Myocyte (in vitro differentiated cells): ENCODE results near the gene USH2A. TPM values are rescaled to one million over a fixed set of nuclear protein-coding genes. Genes with fewer than 3 reads are reported as not detected.
A peak's percentile ranks its signal among the peaks of the same experiment; 100 is the strongest.

Experiments used
- DNase-seq: peaks from one replicate; pipeline ENCODE4 v3.0.0-alpha.2; 2012; ENCODE audit warnings: low read depth
- total RNA-seq: library from RNA; depleted of rRNA; stranded (reverse); fragments of >200 nt; gene quantifications from 2 replicates; pipeline ENCODE4 v1.2.3, GENCODE V29; 2014

Gene USH2A
- total RNA-seq, 1 donor from 2014 or later = 0.08 TPM

DNA sequence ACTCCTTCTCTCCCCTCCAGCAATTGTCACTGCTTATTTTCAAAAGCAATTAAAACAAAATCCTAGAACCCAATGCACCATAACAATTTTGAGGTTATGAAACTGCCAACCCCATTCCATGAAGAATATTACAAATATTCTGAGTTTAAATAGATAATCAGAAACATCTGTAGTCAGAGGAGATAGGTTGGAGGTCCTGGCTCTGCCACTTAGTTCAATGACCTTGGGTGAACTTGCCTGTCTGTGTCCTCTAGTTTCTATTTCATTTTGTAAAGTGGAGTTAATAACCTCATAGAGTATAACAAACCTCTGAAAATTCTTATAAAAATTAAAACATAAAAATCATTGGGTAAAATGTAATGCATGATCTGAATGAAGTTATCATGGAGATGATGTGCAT, 691.5 kb downstream of the USH2A start:
- DNase-seq = no peak

DNA sequence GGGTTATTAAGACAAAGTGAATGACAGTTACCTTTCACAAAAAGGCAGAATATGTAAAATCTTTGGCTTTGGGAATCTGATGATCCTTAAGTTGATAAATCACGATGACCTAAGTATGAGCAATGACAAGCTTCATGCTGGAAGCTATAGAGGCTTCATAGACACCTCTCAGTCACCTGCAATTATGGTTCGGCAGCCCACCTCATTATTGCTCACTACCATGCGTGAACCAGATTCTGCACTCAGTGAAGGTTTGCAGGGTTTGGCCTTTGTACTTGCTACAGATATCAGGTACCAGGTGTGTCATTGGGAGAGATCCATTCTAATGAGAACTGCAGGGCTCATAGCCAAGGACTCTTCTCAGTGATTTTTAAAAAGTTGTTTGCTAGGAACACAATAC, 692.6 kb downstream of the USH2A start:
- DNase-seq = no peak

DNA sequence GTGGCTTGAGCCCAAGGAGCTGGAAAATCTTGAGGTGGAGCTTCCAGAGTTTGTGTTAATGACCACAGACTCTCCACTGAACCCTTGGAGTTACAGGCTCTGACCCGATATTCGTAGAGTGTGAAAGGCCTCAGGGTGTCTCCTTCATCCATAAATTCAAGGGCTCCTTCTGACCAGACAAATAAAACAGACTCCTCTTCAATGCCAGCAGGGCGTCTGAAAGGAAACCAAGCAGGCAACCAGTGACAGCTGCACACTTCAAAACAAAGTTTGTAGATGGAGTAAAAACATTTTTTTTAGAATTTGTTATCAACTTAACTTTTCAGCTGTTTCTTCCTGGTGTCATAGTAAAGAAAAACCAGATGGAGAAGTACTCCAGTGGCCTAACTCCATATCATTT, 695.1 kb downstream of the USH2A start:
- peak; percentile 55 for DNase-seq

DNA sequence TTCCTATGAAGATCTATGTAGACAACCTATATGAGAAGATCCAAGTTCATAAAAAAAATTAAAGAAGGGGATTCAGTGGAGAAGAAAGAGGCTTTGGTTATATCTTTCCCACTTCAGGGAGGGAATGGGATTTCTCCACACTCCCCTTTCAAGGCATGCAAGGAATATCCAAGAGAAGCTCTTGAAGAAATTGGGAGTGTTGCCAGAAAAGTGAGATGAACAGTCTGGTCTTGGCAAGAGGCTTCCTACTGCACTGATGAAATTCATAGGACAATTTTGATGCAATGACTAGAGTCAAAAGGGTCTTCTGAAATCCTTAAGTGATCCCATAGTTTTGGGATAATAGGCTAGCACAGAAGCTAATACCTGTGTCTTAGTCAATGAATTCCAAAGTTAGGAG, 703.1 kb downstream of the USH2A start:
- peak; percentile 10 for DNase-seq

GRCh38 chr1:215719552-215719951, 703.7 kb downstream of the USH2A start:
- no peak for DNase-seq

- no peak for DNase-seq
Observed at GRCh38 chr1:215718575-215719287, 704.5 kb downstream of the USH2A start.

DNA sequence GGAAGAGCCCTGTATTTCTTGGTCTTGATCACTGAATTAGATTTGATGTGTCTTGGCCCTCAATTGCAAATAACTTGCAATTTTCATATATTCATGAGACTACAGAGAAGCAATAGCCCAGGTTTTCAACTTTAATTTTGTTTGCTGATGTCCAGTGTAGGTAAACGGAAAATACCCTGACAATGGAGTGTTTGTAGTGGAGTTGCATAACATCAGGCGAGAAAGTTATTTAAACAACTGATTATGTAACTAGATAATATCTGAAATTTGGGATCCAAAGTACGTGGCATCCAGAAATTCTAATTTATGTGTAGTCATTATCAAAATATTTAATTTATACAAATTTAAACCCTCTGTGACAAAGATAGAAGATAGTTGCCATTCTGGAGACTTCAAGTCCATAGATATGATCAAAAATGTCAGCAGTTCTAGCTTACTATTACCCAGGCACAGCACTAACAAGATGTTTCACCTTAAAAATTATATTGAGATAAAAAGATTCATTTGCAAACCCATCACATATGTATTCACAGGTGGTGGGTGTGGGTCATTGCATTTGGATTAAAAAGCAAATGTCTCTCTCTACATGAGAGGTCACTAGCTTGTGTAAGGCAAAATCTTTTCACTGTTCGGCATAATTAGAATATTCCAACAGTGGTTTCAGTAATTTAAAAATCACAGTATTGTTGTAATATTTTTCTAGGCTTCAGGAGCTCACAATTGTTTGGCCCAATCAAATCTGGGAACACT, 705.4 kb downstream of the USH2A start:
- no peak for DNase-seq

DNA sequence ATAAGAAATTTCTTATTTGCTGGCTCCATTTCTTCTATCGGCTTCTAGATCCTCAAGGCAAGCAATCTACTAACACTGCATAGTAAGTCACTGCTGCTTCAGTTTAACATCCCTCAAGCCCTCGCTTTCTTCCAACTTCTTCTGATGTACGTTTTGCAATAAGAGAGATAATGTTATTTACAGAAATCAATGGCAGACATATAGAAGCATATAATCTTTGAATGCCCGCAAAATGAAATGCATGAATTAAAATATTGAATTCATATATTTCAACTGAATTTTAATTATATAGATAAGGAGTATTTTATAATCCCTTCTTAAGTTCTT, 712.4 kb downstream of the USH2A start:
- no peak for DNase-seq

- DNase-seq = peak; percentile 73
Observed at GRCh38 chr1:215710036-215710898, 713.0 kb downstream of the USH2A start.

DNA sequence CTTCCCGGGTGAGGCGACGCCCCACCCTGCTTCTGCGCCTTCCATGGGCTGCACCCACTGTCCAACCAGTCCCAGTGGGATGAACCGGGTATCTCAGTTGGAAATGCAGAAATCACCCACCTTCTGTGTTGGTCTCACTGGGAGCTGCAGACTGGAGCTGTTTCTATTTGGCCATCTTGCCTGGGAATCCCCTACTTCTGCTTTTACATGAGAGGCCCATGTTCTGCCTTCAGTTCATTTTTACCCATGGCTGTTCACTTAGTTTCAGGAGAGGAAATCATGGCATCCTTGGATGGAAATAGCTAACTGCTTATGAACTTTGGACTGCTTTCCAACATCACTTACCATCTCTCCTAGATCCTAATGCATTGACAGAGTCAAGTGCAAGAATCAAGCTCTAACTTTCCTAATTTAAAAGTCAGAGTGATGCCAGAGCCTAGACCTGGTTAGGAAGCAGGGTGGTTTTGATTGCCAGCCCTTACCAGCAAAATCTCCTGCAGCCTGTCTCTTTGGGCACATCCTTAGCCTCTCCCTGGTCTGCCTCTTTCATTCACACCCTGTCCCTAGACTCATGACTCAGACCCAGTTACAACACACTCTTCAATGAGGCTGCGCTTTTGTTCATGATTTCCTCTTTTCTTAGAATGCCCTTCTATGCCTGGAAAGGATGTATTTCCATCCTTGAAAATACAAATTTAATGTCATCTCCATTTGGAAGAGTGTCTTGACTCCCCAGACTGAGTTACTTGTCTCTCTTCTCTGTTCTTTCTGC, 719.0 kb downstream of the USH2A start:
- no peak for DNase-seq

- peak; percentile 8 for DNase-seq
Observed at GRCh38 chr1:215682232-215682631, 741.0 kb downstream of the USH2A start.

GRCh38 chr1:215681041-215681440, 742.2 kb downstream of the USH2A start:
- DNase-seq = no peak

DNA sequence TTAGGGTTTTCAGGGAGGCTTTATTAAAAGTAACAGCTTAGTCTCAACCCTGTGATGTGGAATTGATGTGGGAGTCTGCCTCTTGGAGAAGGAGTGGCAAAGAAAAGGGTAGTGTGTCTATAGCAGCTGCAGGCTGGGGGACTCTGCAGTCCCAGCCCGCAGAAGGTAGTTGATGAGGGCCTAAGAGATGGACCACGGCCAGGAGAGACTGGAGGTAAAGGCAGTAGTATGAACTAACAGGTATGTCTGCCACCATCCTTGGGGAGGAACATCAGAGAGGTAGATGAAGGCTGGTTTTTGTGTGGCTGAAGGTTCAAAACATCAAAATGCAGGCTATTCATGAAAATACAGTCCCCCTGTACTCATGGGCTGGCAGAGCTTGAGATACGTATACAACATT, 744.0 kb downstream of the USH2A start:
- no peak for DNase-seq

DNA sequence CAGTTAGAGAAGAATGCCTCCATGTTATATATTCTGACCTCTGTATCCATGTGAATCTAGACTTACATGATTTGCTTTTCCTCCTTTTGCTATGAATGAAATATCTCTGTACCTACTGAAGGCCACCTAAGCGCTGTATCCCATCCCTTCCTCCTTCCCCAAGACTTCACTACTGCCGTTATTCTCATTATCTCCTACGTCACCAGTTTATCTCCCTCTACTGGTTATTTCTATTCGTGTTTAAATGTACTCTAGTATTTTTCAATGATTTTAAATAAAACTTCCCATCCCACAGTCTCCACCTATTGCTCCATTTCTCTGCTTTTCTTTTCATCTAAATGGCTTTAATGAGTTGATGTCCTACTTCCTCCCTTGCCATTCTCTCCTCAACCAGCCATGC, 746.1 kb downstream of the USH2A start:
- no peak for DNase-seq

GRCh38 chr1:215673943-215674342, 749.3 kb downstream of the USH2A start:
- DNase-seq = no peak

DNA sequence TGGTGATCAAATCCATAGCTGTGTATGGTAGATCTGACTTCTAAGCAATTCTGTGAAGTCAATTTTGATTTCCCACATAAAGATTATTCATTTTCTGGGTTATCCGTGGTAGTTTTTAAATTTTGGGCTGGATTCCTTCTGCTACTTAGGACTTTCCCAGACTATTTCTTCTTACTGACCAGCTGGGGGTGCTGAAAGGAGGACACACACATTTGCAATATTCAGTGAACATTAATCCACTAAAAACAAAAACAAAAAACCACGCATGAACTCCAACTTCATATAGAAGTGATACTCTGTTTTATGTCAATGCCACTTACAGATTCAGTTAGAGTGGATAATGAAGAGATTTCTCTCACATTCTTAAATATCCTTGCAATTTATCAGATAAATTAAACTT, 750.8 kb downstream of the USH2A start:
- DNase-seq = no peak

DNA sequence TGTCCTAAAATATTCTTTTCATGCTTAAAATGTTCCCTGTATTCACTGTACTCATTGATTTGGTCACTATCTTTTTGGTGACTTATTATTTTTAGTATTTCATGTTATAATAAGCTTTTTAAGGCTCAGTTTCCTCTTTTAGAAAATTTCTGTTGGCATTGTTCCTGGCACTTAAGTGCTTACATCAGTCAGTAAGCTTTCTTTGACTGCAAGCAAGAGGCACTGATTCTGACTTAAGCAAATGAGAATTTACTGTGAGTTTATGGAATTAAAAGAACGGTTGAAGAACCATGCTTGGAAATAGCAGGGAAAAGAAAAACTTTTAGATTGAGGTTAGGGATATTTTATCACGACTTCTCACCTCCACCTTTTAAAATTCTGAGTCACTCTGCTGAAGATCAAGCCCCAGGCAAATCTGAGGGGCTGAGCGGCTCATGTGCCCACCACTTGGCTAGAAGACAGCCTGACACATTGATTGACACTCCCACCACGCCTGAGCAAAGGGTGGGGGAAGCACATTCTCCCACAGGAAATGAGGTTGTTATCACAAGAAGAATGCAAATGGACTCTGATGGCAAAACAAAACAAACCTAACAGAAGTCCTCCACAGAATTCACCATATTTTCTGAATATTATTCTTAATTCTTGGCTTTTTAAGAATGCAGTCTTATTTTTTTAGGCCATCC, 753.3 kb downstream of the USH2A start:
- DNase-seq = no peak

DNA sequence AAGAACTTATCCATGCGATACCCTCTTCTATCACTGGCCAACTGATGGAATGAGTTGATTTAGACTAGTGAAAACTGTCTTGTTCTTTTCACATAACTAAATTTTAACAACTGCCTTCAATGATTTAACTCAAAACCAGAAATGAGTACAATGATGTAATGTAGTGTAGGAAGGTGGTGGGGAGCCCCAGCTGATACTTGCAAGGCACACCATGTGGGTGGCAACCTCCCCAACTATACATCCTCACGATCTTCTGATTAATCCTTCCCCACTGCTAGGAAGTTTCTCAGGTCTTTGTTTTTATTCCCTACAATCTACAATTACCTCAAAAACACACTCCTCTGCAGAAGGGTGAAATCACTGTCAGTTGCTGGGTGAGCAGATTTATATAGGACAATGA, 755.5 kb downstream of the USH2A start:
- DNase-seq = no peak

DNA sequence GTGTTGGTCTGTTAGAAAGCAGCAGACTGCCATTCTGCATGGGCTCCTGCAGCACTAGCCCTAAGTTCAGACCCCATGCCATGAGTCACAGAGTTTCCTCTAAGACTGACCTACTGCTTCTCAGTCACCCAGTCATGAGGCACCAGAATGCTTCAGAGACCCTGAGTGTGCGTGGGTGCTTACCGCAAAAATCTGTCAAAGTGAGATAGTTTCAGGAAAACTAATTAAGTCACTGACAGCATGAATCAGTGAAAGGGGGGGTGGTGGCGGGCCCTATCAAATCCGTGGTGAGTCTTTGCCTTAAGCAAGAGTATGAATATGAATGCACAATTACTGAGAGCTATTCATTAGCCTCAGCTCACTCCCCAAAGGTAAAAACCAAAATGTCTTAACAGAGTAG, 758.0 kb downstream of the USH2A start:
- DNase-seq = no peak

GRCh38 chr1:215661033-215661432, 762.2 kb downstream of the USH2A start:
- no peak for DNase-seq

DNA sequence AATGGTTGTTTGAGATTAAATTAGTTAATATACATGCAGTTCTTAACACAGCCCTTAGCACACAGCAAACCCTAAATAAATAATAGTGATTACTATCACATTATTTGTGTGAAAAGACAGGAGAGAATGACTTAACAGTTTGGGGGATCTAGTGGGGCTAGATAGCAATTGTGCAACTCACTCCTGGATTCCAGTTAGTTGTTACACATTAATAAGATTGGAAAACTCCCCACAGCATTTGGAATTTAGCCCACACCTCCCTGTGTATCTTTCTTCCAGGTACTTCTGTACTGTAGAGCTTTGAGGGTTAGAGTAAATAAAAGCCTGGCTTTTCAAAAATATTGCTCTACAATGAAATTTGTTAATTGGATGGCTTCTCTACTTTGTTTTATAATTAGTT, 763.0 kb downstream of the USH2A start:
- no peak for DNase-seq
